ENCODE results near the gene CCDC57.

Gene CCDC57

GRCh38 chr17:82245134-82246039 lies 32.7 kb upstream of the CCDC57 start:
- no peak for DNase-seq

- no peak for DNase-seq
Observed at GRCh38 chr17:82244413-82245133, 31.9 kb upstream of the CCDC57 start.

GRCh38 chr17:82243648-82244412 lies 31.2 kb upstream of the CCDC57 start:
- DNase-seq = no peak

- no peak for DNase-seq
Observed at GRCh38 chr17:82242977-82243647, 30.5 kb upstream of the CCDC57 start.

GRCh38 chr17:82242698-82242976 lies 30.0 kb upstream of the CCDC57 start:
- no peak for DNase-seq

GRCh38 chr17:82241926-82242697 lies 29.5 kb upstream of the CCDC57 start:
- DNase-seq = no peak

- DNase-seq = no peak
Observed at GRCh38 chr17:82241183-82241925, 28.7 kb upstream of the CCDC57 start.

- DNase-seq = no peak
Observed at GRCh38 chr17:82240506-82241182, 28.0 kb upstream of the CCDC57 start.

- DNase-seq = no peak
Observed at GRCh38 chr17:82239926-82240505, 27.4 kb upstream of the CCDC57 start.

- no peak for DNase-seq
Observed at GRCh38 chr17:82239401-82239925, 26.8 kb upstream of the CCDC57 start.

GRCh38 chr17:82238472-82239201 lies 26.0 kb upstream of the CCDC57 start:
- DNase-seq = no peak

- DNase-seq = no peak
Observed at GRCh38 chr17:82237746-82238471, 25.3 kb upstream of the CCDC57 start.

GRCh38 chr17:82237083-82237745 lies 24.6 kb upstream of the CCDC57 start:
- DNase-seq = no peak

GRCh38 chr17:82236142-82236971 lies 23.7 kb upstream of the CCDC57 start:
- DNase-seq = no peak

- no peak for DNase-seq
Observed at GRCh38 chr17:82235775-82236141, 23.1 kb upstream of the CCDC57 start.

GRCh38 chr17:82235056-82235774 lies 22.6 kb upstream of the CCDC57 start:
- no peak for DNase-seq
